HL-60/S4 treated with retinoic acid at 250 ng/mL for 4 days and 3 days (cell line): ENCODE results near the gene RASGEF1B.

Experiments used
- in situ Hi-C: fragments of 300-500 bp; cut with MboI; formaldehyde crosslinking; loops from 2 replicates; pipeline ENCODE4 v1.7.0; 2022; ENCODE audit warnings: low sequenced_read_pairs

Gene RASGEF1B

GRCh38 chr4:81471588-81472280 is at the start of gene RASGEF1B:
RASGEF1B (minus strand) TSS chr4:81471907; CDS start chr4:81459508, 12,399 bp downstream.
- in situ Hi-C loops: no loop called here

- in situ Hi-C loops: no loop called here
Observed at GRCh38 chr4:81519856-81520255, 48.1 kb upstream of the RASGEF1B start.

GRCh38 chr4:81519427-81519773 is 47.7 kb upstream of the RASGEF1B start:
- in situ Hi-C loops: no loop called here

- in situ Hi-C loops: no loop called here
Observed at GRCh38 chr4:81518762-81519426, 47.2 kb upstream of the RASGEF1B start.

GRCh38 chr4:81516241-81516640 is 44.5 kb upstream of the RASGEF1B start:
- in situ Hi-C loops: no loop called here

GRCh38 chr4:81512757-81513501 is 41.2 kb upstream of the RASGEF1B start:
- in situ Hi-C loops: no loop called here

- in situ Hi-C loops: no loop called here
Observed at GRCh38 chr4:81512001-81512756, 40.5 kb upstream of the RASGEF1B start.

- in situ Hi-C loops: no loop called here
Observed at GRCh38 chr4:81510643-81511178, 39.0 kb upstream of the RASGEF1B start.

GRCh38 chr4:81509822-81510221 is 38.1 kb upstream of the RASGEF1B start:
- in situ Hi-C loops: no loop called here

GRCh38 chr4:81509191-81509590 is 37.5 kb upstream of the RASGEF1B start:
- in situ Hi-C loops: no loop called here

- in situ Hi-C loops: no loop called here
Observed at GRCh38 chr4:81508411-81509185, 36.9 kb upstream of the RASGEF1B start.

GRCh38 chr4:81507530-81507929 is 35.8 kb upstream of the RASGEF1B start:
- in situ Hi-C loops: no loop called here

GRCh38 chr4:81506731-81507130 is 35.0 kb upstream of the RASGEF1B start:
- in situ Hi-C loops: no loop called here

- in situ Hi-C loops: no loop called here
Observed at GRCh38 chr4:81505726-81506125, 34.0 kb upstream of the RASGEF1B start.

GRCh38 chr4:81505004-81505598 is 33.4 kb upstream of the RASGEF1B start:
- in situ Hi-C loops: no loop called here

- in situ Hi-C loops: no loop called here
Observed at GRCh38 chr4:81504112-81505003, 32.7 kb upstream of the RASGEF1B start.

- in situ Hi-C loops: no loop called here
Observed at GRCh38 chr4:81503586-81503985, 31.9 kb upstream of the RASGEF1B start.

GRCh38 chr4:81502564-81502963 is 30.9 kb upstream of the RASGEF1B start:
- in situ Hi-C loops: no loop called here

- in situ Hi-C loops: no loop called here
Observed at GRCh38 chr4:81499840-81500239, 28.1 kb upstream of the RASGEF1B start.
